Spinal cord (tissue), 10 donors: ENCODE data around the gene MTCH1. TPM values are rescaled to one million over a fixed set of nuclear protein-coding genes. Genes with fewer than 3 reads are reported as not detected.

ENCODE experiments used
- DNase-seq, 6 donors: peaks; one replicate each; pipeline versions ENCODE4 v3.0.0 to v3.0.0-alpha.2; 2013 to 2015; ENCODE audit warnings: low spot score in 6 of 6, low read depth in 4 of 6
- H3K27ac ChIP-seq: one replicate; pipeline ENCODE4 v1.5.1; 2013; ENCODE audit warnings: low read depth, low read length, control low read depth
- H3K27me3 ChIP-seq: one replicate; pipeline ENCODE4 v1.6.1; 2013; ENCODE audit warnings: low read length; ENCODE audit not compliant: control insufficient read depth, insufficient read depth
- H3K36me3 ChIP-seq: one replicate; pipeline ENCODE4 v1.6.1; 2013; ENCODE audit warnings: low read length; ENCODE audit not compliant: control insufficient read depth, insufficient read depth
- H3K4me1 ChIP-seq: one replicate; pipeline ENCODE4 v1.6.1; 2013; ENCODE audit warnings: low read length; ENCODE audit not compliant: control insufficient read depth, insufficient read depth
- H3K4me3 ChIP-seq: one replicate; pipeline ENCODE4 v1.5.1; 2013; ENCODE audit warnings: low read depth, low read length, control low read depth
- H3K9me3 ChIP-seq: one replicate; pipeline ENCODE4 v1.6.1; 2013; ENCODE audit warnings: low read length; ENCODE audit not compliant: control insufficient read depth, insufficient read depth
- WGBS: methylation state at CpG from one replicate; pipeline ENCODE4 v1.1.5; 2013; ENCODE audit warnings: missing lambda C conversion rate; ENCODE audit not compliant: insufficient coverage; 5-methylcytosine and 5-hydroxymethylcytosine counted together
- polyA plus RNA-seq, 2 donors: library from polyadenylated mRNA; unstranded; fragments of 120-200 nt; gene quantifications; one replicate each; pipeline ENCODE4 v1.2.1, GENCODE V29; 2013; ENCODE audit not compliant: insufficient read length in 2 of 2
- total RNA-seq, 2 donors: library from RNA; depleted of rRNA in 1 of 2; stranded (reverse); fragments of 120-200 nt in 1 of 2; fragments of >200 nt in 1 of 2; gene quantifications; one replicate each; pipeline versions ENCODE4 v1.2.3 to v1.2.4, GENCODE V29; 2013 to 2014
- donor health status: healthy.

Gene MTCH1
- total and polyA plus RNA-seq, 4 donors, result 195 to 299 (median 248) TPM

DNA sequence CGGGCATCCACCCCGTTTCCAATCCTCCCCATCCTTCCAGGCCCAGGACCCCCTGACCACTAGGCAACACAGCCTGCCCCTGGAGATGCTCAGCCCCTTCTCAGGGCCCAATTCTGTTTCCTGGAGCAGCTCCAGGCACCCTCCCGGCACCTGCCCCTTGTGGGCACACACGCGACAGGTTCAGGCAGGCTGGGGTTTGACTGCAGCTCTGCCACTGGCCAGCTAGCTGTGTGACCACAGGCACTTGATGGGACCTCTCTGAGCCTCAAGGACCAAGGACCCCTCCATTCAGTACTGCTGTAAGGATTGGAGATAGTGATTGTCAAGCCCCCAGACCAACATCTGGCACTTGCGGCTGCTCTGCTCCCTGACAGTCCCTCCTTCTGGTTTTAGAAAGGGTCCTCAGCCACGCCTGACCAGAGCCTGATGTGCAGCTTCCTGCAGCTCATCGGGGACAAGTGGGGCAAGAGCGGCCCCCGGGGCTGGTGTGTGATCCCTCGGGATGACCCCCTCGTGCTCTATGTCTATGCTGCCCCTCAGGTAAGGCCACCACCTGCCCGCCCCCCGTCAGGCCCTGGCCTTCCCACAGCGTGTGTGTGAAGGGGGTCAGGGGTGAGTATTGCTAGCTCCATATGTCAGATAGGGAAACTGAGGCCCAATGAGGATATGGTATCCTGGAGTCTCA, 41.2 kb upstream of the MTCH1 start:
- H3K9me3 ChIP-seq, result no peaks in the 10 kb centered on the region
- H3K36me3 ChIP-seq, result peaks cover 2% of the 10 kb centered on the region
- H3K27me3 ChIP-seq, result no peaks in the 10 kb centered on the region
- WGBS, result 80% methylated on average over 15 of the region's 15 CpGs
- H3K27ac ChIP-seq, result no peak overlapping the region
- H3K4me1 ChIP-seq, result no peaks in the 10 kb centered on the region
- no peak for DNase-seq
- no peak overlapping the region for H3K4me3 ChIP-seq

- no peak overlapping the region for H3K27ac ChIP-seq
- peaks cover 2% of the 10 kb centered on the region for H3K36me3 ChIP-seq
- no peaks in the 10 kb centered on the region for H3K9me3 ChIP-seq
- 86% methylated on average over 22 of the region's 24 CpGs for WGBS
- DNase-seq, result no peak
- no peaks in the 10 kb centered on the region for H3K4me1 ChIP-seq
- H3K27me3 ChIP-seq, result no peaks in the 10 kb centered on the region
- H3K4me3 ChIP-seq, result no peak overlapping the region
Measured at GRCh38 chr6:37025621-37026466, 39.8 kb upstream of the MTCH1 start.

- WGBS, result 93% methylated on average over 11 of the region's 15 CpGs
- no peaks in the 10 kb centered on the region for H3K9me3 ChIP-seq
Measured at GRCh38 chr6:37024656-37025337, 38.8 kb upstream of the MTCH1 start.

DNA sequence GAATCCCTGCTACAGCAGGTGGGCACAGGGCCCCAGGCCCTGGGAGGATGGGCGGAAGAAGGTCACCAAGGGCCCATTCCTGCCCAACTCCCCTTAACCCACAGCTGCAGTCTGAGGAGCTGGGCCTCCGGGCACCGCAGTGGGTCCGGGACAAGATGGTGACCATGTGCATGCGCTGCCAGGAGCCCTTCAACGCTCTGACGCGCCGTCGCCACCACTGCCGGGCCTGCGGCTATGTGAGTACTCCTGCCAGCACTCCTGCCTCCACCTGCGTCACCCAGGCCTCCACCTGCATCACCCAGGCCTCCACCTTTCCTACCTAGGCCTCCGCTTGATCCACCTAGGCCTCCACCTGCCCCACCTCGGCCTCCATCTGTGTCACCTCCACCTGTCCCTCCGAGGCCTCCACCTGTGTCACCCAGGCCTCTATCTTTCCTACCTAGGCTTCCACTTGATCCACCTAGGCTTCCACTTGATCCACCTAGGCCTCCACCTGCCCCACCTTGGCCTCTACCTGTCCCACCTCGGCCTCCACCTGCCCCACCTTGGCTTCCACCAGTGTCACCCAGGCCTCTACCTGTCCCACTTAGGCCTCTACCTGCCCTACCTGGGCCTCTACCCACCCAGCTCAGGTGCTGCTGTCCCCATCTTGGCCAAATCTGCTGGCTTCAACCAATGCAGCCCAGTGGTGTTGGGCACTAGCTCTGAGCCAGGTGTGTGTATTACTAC, 36.3 kb upstream of the MTCH1 start:
- H3K27ac ChIP-seq, result no peak overlapping the region
- no peaks in the 10 kb centered on the region for H3K27me3 ChIP-seq
- peaks cover 20% of the 10 kb centered on the region for H3K4me1 ChIP-seq
- H3K4me3 ChIP-seq, result no peak overlapping the region
- H3K36me3 ChIP-seq, result no peaks in the 10 kb centered on the region
- WGBS, result 96% methylated on average over 17 of the region's 17 CpGs
- H3K9me3 ChIP-seq, result no peaks in the 10 kb centered on the region
- no peak for DNase-seq

More at GRCh38 chr6:37024656-37025337, 38.8 kb upstream of the MTCH1 start:
- Histone ChIP-seq H3K27ac (no peak overlapping the region), H3K36me3 (peaks cover 2% of the 10 kb centered on the region), H3K4me1 (peaks cover 4% of the 10 kb centered on the region), H3K27me3 (no peaks in the 10 kb centered on the region), H3K4me3 (no peak overlapping the region)
- no peak for DNase-seq

GRCh38 chr6:37021356-37022129, 35.5 kb upstream of the MTCH1 start:
- Histone ChIP-seq H3K4me1 (peaks cover 24% of the 10 kb centered on the region), H3K27me3 (no peaks in the 10 kb centered on the region), H3K36me3 (no peaks in the 10 kb centered on the region), H3K4me3 (no peak overlapping the region), H3K9me3 (no peaks in the 10 kb centered on the region), H3K27ac (no peak overlapping the region)
- 80% methylated on average over 10 of the region's 14 CpGs for WGBS
- peak in 2 of 6 donors; percentile 47 to 84 for DNase-seq

DNA sequence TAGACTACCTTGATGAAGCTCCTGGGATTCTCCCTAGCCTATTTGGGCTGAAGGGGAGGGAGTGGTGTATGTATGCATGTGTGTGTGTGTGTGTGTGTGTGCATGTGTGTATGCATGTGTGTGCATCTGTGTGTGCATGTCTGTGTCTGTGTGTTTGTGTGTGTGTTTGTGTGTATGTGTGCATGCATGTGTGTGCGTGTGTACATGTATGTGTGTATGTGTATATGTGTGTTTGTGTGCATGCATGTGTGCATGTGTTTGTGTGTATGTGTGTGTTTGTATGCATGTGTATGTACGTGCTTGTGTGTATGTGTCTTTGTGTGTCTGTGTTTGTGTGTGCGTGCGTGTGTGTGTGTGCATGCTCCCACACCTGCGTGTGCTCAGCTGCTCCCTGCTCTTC, 34.8 kb upstream of the MTCH1 start:
- WGBS, result 91% methylated on average over 5 of the region's 5 CpGs
- H3K4me3 ChIP-seq, result no peak overlapping the region
- H3K36me3 ChIP-seq, result no peaks in the 10 kb centered on the region
- H3K4me1 ChIP-seq, result peaks cover 24% of the 10 kb centered on the region
- no peaks in the 10 kb centered on the region for H3K9me3 ChIP-seq
- DNase-seq, result no peak
- H3K27me3 ChIP-seq, result no peaks in the 10 kb centered on the region
- no peak overlapping the region for H3K27ac ChIP-seq

DNA sequence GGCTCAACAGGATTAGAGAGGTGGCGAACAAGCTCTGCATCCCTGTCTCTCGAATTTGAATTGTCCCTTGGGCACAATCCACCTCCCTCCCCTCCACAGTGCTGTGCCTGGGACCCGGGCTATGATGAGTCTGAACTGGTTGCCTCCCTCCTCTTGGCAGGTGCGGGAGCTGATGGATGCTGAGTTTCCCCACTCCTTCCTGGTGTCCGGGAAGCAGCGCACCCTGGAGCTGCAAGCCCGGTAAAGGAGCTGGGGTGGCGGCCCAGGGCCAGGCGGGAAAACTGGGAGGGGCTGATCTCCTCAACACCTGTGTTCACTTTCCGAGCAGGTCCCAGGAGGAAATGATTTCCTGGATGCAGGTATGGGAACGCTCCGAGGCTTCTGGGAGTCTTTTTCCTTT, 34.4 kb upstream of the MTCH1 start:
- H3K4me1 ChIP-seq, result peaks cover 24% of the 10 kb centered on the region
- no peaks in the 10 kb centered on the region for H3K36me3 ChIP-seq
- DNase-seq, result peak in 1 of 6 donors; percentile 37
- H3K9me3 ChIP-seq, result no peaks in the 10 kb centered on the region
- H3K4me3 ChIP-seq, result no peak overlapping the region
- H3K27ac ChIP-seq, result no peak overlapping the region
- WGBS, result 40% methylated on average over 2 of the region's 12 CpGs
- no peaks in the 10 kb centered on the region for H3K27me3 ChIP-seq

GRCh38 chr6:37019065-37019450, 33.1 kb upstream of the MTCH1 start:
- Histone ChIP-seq H3K27me3 (no peaks in the 10 kb centered on the region), H3K36me3 (no peaks in the 10 kb centered on the region), H3K9me3 (no peaks in the 10 kb centered on the region), H3K4me3 (no peak overlapping the region), H3K4me1 (peaks cover 24% of the 10 kb centered on the region), H3K27ac (peak overlapping the region; percentile 25)
- no CpG with 5 or more reads among the region's 2 CpGs for WGBS
- DNase-seq, result peak in 2 of 6 donors; percentile 39 to 66
